HK-2 (cell line): ENCODE measurements around the gene LAMC1.

Experiments used
- DNase-seq: peaks from one replicate; pipeline ENCODE4 v3.0.0-alpha.2; 2018; ENCODE audit not compliant: unreplicated experiment

The LAMC1 gene

DNA sequence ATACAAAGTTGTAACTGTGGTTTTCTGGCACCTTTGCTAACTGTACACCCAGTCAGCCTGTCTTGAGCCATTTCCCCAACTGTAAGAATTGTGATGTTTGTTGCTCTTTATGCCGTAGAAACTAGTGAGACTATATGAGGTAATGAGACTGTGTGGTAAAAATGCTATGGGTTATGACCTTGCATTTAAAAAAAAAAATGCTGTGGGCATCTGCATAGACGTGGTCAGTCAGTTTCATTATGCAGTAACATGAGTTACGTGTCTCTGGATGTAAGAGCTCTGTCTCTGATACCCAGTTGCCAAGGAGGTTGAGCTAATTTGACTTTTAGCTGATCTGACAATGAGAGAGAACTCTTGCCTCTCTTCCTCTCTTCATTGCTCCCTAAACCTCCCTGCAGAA, 82.2 kb downstream of the LAMC1 start:
- DNase-seq: no peak

DNA sequence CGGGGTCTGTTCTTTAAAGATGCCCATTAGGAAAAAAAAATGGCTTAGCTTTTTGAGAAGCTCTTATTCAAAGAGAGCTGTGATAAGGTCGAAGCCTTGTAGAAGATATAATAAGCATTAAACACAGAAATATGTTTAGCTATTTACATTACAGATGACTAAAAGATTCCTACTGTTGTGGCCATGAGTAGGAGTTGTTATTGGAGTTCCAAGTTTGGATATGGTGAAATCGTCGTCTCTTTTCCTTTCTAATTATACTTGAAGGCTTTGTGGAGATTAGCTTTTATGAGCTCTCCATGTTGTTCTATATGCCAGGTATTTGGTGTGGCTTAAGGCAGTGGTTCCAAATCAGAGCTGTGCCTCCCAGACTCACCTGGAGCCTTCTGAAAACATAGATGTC, 82.9 kb downstream of the LAMC1 start:
- no peak for DNase-seq

DNA sequence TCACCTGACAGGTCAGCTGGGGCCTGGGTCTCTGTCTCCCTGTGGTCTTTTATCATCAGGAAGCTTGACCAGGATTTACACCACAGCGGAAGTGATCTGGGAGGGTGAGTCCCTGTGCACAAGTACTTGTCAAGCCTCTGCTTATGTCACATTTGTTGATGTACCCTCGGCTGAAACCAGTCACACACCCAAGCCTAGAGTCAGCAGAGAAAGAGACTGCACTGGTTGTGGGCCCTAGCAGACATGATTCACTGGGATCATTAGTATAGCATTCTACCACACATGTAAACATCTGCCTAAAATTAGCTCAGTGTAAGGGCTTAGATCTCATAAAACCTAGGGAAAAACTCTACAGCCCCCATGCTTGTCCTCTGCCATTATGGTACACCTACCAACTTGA, 83.5 kb downstream of the LAMC1 start:
- DNase-seq: no peak

DNA sequence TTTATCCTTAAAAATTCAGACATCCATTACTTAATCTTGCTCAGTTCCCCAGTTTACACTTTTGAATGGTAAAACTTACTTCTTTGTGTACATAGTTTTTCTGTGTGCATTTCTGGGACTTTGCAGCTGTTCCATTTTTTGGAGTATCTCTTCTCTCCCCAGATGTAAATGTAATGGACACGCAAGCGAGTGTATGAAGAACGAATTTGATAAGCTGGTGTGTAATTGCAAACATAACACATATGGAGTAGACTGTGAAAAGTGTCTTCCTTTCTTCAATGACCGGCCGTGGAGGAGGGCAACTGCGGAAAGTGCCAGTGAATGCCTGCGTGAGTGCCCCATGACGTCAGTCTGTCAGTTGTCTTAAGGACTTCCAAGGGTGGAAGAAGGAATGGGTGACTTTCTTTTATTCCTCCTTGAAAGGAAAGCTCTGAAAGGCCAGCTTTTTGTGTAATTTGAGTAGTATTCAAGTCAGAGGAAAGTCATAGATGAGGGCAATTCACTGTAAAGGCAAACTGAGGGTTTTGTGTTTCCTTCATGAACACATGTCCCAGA, 87.2 kb downstream of the LAMC1 start:
- no peak for DNase-seq

DNA sequence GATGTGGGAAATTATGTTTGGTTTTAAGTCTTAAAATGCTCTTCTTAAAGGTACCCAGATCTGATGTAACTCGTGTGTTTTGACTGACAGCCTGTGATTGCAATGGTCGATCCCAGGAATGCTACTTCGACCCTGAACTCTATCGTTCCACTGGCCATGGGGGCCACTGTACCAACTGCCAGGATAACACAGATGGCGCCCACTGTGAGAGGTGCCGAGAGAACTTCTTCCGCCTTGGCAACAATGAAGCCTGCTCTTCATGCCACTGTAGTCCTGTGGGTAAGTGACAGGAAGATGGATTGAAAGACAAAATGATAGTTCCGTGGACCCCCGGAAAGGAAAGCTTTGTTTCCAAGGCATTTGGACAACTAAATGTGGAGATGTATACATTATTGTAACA, 91.2 kb downstream of the LAMC1 start:
- no peak for DNase-seq

DNA sequence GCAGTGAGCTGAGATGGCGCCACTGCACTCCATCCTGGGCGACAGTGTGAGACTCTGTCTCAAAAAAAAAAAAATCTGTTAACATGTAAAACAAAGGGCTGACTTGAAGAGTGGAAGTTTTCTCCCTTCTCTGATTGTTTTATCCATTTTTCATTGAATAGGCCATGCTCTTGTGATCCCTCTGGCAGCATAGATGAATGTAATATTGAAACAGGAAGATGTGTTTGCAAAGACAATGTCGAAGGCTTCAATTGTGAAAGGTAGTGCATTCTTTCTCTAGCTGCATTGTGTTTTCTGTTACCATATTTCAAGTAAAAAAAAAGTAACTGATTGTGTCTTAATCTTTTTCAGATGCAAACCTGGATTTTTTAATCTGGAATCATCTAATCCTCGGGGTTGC, 93.2 kb downstream of the LAMC1 start:
- no peak for DNase-seq

DNA sequence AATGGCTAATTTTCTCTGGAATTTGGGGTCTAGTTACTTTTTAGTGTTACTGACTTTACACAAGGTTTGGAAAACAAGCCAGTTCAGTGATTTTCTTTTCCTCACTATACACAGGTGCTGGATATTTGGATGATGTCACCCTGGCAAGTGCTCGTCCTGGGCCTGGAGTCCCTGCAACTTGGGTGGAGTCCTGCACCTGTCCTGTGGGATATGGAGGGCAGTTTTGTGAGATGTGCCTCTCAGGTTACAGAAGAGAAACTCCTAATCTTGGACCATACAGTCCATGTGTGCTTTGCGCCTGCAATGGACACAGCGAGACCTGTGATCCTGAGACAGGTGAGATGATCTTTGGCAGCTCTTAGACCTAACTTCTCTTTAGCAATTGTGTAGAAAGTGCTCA, 98.4 kb downstream of the LAMC1 start:
- no peak for DNase-seq

DNA sequence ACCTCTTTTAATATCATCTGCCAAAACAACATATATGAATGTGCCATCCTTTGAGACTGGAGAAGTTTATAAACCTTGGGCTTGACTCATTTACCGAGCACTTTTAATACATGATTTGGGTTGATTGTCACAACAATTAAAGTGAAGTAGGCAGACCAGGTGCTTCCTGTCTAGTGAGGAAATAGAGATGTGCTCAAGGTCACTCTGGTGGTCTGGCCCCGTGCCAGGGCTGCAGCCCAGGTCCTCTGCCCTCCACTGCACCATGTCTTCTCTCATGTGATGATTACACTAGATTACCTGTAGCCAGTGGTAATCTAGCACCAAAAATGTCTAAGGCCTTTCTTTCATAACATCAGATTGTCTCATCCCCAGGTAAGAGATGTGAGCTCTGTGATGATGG, 101.0 kb downstream of the LAMC1 start:
- no peak for DNase-seq

DNA sequence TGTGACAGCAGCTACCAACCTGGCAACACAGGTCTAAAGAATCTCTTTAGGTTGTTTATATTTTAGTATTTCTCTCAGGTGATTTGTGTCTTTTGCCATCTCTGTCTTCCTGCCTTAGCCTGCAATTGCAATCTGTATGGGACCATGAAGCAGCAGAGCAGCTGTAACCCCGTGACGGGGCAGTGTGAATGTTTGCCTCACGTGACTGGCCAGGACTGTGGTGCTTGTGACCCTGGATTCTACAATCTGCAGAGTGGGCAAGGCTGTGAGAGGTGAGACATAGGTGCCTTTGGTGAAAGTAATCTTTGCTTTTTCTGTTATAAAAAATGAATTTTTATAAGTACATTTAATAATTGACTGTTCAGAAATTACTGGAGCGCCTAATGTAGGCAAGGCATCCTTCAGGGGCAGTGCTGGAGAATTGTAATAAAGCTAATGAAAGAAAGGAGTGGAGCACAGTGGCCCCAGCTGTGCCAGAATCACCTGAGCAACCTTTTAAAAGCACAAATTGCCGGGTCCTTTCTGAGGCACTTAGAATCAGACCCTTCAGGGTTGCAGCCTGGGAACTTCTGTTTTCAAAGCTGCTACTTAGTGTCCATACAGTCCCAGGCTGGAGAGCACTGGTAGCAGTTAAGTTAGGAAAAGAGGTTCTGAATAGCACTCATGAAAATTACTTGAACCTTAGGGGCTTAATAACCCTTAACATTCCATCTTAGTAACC, 102.2 kb downstream of the LAMC1 start:
- DNase-seq: no peak

DNA sequence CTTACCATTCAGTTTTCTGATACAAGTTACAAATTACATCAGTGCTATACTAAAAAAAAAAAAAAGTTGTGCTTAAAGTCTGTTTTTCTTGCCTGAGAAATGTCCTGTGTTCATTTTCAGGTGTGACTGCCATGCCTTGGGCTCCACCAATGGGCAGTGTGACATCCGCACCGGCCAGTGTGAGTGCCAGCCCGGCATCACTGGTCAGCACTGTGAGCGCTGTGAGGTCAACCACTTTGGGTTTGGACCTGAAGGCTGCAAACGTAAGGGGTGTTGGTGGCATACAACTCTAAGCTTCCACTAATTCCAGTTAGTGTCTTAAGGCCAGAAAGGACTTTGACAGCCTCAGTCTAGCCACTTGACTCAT, 102.8 kb downstream of the LAMC1 start:
- no peak for DNase-seq

DNA sequence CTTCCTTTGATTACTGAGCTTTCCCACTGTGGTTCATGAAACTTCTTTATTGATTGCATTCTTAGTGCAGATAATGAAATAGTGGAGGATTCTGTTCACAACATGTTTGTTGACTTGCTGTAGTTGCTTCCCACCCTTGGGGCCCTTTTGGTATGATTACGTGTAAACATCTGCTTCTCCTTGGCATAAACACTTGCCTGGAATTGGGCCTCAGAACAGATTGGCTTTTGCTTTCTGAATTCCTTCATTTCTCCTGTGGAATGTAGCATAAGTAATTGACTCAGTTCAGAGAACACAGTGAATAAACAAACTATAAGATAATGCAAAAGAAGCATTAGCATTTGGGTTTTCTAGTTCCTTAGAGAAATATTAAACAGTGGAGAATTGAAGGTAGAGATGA, 103.3 kb downstream of the LAMC1 start:
- DNase-seq: no peak

DNA sequence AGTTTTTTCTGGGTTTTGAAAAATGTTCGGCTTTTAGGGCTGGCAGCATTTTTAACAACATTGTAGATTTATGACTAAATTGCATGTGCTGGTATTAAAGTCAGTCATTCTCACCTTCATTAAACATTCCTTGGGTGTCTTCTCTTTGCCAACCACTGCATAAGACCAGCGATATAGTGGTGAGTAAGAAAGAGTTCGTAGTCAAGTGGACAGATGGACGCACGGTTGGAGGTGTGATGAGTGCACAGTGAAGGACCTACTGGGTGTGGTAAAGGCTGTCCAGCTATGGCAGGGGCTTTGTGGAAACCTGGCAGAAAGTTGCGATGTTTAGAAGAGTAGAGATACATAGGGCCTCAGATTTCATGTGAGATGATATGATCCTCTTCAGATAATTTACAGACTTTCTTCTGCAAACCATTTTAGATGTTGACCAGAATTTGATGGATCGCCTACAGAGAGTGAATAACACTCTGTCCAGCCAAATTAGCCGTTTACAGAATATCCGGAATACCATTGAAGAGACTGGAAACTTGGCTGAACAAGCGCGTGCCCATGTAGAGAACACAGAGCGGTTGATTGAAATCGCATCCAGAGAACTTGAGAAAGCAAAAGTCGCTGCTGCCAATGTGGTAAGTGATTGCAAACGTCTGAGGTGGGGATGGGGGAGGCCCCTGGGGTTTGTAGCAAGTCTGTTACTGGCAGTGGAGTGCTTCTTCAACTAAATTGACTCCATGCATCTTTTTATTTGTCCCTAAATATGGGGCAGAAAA, 106.9 kb downstream of the LAMC1 start:
- no peak for DNase-seq

DNA sequence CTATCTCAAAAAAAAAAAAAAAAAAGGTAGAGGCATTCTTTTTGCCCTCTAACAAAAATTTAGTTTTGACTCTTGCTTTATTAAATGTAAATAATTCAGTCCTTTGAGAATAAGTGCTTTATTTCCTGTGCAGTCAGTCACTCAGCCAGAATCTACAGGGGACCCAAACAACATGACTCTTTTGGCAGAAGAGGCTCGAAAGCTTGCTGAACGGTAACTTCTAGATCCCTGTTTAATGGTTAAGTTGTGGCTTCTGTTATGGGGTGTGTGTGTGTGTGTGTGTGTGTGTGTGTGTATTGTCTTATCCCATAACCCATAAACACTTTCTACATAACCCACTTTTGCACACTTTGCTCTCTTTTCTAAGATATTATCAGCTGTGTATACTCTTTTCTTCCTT, 107.9 kb downstream of the LAMC1 start:
- no peak for DNase-seq

DNA sequence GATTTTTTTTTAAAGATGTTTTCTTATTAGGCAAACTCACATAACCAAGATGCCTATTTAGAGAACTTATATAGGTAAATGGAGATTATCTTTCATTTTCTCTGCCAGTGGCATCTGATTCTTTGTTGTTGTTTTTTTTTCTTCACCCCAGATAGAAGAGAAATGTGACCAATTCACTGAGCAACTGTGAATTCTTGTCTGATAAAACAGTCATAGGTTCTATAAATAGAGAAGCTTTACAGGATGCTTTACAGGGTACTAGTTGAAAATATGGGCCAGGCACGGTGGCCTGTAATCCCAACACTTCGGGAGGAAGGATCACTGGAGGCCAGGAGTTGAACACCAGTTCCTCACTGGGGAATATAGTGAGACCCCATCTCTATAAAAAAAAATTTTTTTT, 112.1 kb downstream of the LAMC1 start:
- DNase-seq: no peak

DNA sequence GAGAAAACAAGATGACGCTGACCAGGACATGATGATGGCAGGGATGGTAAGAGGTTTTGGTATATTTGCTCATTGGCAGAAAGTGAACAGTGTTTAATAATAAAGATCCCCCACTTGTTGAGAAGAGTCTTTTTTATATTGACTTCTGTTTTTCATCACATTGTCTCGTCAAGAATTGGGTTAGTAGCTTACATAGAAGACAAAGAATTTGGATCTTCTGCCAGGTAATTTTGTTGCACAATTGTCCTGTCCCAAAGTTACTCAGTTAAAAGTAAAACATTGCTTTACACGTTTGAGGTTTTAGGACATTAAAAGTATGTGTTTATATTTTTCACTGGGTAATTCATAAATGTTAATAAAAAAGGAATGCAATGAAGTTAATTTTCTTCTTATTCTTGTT, 114.6 kb downstream of the LAMC1 start:
- DNase-seq: no peak

DNA sequence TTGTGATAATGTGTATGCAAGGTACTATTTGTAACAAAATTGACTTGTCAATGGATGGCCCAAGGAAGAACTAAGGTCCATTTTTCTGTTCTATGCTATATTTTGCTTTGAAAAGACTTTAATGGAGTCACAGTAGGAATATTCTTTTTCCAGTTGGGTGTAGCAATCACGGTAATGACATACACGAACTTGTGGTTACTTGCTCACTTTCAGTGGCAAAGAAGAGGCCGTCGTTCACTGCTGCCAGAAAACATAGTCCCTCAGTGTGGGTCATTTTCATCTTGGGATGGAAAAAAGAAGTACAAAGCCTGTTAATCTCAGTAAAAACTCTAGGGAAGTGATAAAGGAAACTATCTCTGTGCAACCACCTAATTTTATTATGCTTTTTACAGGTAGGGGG, 115.1 kb downstream of the LAMC1 start:
- no peak for DNase-seq

DNA sequence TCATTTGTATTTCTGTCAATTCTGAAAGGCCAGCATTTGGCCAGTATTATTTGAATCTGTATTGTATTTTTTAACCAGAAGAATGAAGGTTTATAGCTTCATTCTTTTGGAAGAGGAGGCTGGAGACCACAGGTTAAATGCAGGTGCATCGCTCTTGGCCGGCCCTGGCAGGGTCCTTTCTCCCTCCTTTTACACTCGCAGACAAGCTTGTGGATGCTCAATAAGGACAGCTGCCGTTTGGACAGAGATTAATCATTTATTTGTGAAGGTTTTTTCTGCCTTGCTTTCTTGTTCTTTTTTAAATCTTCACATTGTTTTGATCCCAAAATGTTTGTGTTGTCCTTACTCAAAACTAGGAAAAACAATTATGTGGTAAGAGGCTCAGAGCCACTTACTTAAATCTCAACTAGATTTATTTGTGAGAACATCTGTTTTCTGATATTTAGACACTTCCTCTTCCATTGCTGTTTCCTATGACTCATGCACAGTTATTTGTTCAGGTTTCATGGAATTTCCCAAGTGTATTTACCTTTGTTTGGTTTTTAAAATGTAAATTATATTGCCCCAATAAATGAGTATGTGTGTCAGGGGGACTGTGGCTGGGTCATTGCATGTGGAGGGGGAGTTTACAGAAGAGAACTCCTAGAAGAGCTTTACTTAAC, 116.2 kb downstream of the LAMC1 start:
- no peak for DNase-seq

DNA sequence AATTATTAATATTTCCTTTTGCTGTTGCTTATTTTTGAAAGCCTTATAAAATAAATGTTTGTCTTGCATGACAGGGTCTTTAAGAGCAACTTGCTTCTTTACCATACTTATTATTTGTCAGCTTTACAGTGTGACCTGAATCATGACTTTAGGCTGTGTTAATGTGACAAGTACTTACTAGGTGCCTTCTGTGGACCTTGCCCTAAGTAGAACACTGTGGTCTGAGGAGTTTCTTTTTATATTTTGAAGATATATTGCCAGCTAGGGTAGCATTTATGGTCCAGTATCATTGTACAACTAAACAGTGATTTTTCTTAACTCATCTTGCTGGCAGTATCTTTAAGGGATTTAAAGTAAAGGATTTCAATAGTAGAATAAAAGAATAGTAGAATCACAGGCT, 117.4 kb downstream of the LAMC1 start:
- DNase-seq: no peak

DNA sequence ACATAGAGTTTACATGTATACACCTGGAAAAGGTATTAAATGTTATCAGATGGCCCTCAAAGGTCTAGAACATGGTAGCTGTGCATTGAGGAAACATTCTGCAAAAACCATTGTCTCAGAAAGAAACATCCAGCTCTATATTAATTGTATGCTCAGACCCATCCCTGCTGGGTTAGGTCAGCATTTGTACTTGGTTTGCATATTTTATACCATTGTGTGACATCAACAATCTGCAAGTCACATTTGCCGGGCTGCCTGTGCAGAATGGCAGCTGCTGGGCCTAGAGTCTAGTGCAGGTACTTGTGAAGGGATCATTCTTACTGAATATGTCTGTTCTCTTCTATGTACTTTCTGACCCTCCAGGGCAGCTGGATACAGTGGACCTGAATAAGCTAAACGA, 119.0 kb downstream of the LAMC1 start:
- no peak for DNase-seq

DNA sequence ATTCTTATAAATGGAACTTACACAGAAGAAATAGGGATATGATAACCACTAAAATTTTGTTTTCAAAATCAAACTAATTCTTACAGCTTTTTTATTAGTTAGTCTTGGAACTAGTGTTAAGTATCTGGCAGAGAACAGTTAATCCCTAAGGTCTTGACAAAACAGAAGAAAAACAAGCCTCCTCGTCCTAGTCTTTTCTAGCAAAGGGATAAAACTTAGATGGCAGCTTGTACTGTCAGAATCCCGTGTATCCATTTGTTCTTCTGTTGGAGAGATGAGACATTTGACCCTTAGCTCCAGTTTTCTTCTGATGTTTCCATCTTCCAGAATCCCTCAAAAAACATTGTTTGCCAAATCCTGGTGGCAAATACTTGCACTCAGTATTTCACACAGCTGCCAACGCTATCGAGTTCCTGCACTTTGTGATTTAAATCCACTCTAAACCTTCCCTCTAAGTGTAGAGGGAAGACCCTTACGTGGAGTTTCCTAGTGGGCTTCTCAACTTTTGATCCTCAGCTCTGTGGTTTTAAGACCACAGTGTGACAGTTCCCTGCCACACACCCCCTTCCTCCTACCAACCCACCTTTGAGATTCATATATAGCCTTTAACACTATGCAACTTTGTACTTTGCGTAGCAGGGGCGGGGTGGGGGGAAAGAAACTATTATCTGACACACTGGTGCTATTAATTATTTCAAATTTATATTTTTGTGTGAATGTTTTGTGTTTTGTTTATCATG, 120.5 kb downstream of the LAMC1 start:
- DNase-seq: no peak

DNA sequence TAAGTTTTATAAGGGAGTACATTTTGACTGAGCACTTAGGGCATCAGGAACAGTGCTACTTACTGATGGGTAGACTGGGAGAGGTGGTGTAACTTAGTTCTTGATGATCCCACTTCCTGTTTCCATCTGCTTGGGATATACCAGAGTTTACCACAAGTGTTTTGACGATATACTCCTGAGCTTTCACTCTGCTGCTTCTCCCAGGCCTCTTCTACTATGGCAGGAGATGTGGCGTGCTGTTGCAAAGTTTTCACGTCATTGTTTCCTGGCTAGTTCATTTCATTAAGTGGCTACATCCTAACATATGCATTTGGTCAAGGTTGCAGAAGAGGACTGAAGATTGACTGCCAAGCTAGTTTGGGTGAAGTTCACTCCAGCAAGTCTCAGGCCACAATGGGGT, 121.5 kb downstream of the LAMC1 start:
- no peak for DNase-seq

DNA sequence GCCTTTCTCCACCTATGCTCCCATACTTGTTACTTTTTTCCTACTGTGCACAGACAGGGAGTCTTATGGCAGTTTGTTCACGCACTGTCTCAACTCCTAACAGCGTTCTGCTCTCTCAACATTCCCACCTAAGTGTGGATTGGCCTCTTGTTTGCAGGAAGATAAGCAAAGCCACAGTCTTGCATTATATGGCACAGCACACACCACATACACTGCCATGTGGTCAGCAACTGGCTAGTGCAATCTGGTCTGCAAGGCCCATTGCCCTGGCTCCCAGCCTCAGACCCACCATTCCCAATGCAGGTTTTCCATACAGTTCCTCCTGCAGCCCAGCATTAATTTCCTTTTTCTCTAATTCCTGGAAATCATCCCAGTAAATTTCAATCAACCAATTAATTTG, 124.5 kb downstream of the LAMC1 start:
- no peak for DNase-seq
